Stimulated activated CD8-positive, alpha-beta memory T cell treated with anti-CD3 and anti-CD28 coated beads, Interleukin-12 subunit alpha, Interleukin-12 subunit beta, amount 100 ng/mL, for 4 hours (primary cell): ENCODE data around the gene SLC35F3.

Experiments
- DNase-seq: peaks from one replicate; pipeline ENCODE4 v3.0.0-alpha.2; 2020; ENCODE audit warnings: low read depth

Gene SLC35F3

GRCh38 chr1:234369784-234370183 lies 465.3 kb downstream of the SLC35F3 start:
- DNase-seq: no peak

GRCh38 chr1:234371414-234371813 lies 466.9 kb downstream of the SLC35F3 start:
- DNase-seq: no peak

- no peak for DNase-seq
These were observed 467.7 kb downstream of the SLC35F3 start for GRCh38 chr1:234372011-234372757.

GRCh38 chr1:234373064-234373958 lies 468.8 kb downstream of the SLC35F3 start, which contains the start of gene COA6:
TSS of gene COA6 (plus strand) at chr1:234373456. CDS start at chr1:234373467, 11 bp downstream.
- DNase-seq: peak; percentile 85

GRCh38 chr1:234373959-234374254 lies 469.4 kb downstream of the SLC35F3 start:
- DNase-seq: no peak
